Effector memory CD4-positive, alpha-beta T cell (primary cell): ENCODE data around the gene XYLT1.

Source experiments
- DNase-seq, 3 donors: peaks; one replicate each; pipeline ENCODE4 v3.0.0-alpha.2; 2020
- H3K27ac ChIP-seq: 2 replicates; pipeline ENCODE4 v1.7.0; 2013; ENCODE audit warnings: mild to moderate bottlenecking, low read length, moderate library complexity; ENCODE audit not compliant: insufficient read depth, poor library complexity, severe bottlenecking
- H3K27me3 ChIP-seq: replicated peaks from 2 replicates; pipeline ENCODE4 v1.7.0; 2013; ENCODE audit warnings: mild to moderate bottlenecking, low read length; ENCODE audit not compliant: insufficient read depth, control insufficient read depth, poor library complexity, severe bottlenecking
- H3K36me3 ChIP-seq: 2 replicates; pipeline ENCODE4 v1.7.0; 2013; ENCODE audit warnings: mild to moderate bottlenecking, low read length, moderate library complexity; ENCODE audit not compliant: control insufficient read depth, insufficient read depth
- H3K4me1 ChIP-seq: 2 replicates; pipeline ENCODE4 v1.7.0; 2013; ENCODE audit warnings: low read length, mild to moderate bottlenecking; ENCODE audit not compliant: control insufficient read depth, insufficient read depth, poor library complexity, severe bottlenecking
- H3K4me3 ChIP-seq: 2 replicates; pipeline ENCODE4 v1.7.0; 2013; ENCODE audit warnings: low read length, low read depth, mild to moderate bottlenecking; ENCODE audit not compliant: insufficient read depth, poor library complexity, severe bottlenecking
- H3K9me3 ChIP-seq: 2 replicates; pipeline ENCODE4 v1.7.0; 2013; ENCODE audit warnings: mild to moderate bottlenecking, low read length, moderate library complexity; ENCODE audit not compliant: control insufficient read depth

The XYLT1 gene

DNA sequence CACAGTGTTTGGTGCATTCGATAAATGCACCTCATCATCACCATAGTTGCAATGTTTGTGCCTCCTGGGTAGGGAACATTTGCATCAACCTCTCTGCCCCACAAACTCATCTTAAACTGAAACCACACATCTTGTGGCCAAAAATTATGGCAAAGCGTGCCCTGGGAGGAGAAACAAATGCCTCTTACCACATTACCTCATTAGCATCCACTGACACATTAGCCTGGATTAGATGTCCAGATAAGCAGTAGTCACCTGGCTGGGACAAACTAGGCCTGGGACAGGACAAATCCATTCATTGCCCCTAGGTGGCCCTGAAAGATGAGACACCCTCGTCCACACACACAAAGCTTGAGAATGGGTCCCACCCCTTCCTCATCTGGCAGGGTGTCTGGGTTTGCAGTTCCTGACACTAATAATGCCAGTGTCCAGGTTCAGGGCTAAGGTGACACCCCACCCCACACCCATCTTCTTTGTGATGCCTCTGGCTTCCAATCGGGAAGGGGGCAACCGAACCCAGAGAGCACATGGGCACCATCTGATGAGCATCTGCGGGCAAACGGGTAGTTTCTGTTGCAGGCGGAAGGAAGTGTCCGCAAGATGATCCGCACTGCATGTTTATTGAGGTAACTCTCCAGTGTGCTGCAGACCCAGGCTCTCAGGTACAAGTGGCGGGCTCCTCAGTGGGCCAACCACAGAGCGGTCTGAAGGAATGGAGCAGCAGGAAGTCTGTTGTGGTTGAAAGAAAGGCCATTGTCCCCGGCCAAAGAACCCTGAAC is 8.6 kb downstream of the XYLT1 start:
- H3K9me3 ChIP-seq: no peaks in the 10 kb centered on the region
- H3K4me3 ChIP-seq: no peak overlapping the region
- no peak overlapping the region for H3K27ac ChIP-seq
- no peaks in the 10 kb centered on the region for H3K36me3 ChIP-seq
- H3K27me3 ChIP-seq: no peaks in the 10 kb centered on the region
- DNase-seq: no peak
- peaks cover 5% of the 10 kb centered on the region for H3K4me1 ChIP-seq

DNA sequence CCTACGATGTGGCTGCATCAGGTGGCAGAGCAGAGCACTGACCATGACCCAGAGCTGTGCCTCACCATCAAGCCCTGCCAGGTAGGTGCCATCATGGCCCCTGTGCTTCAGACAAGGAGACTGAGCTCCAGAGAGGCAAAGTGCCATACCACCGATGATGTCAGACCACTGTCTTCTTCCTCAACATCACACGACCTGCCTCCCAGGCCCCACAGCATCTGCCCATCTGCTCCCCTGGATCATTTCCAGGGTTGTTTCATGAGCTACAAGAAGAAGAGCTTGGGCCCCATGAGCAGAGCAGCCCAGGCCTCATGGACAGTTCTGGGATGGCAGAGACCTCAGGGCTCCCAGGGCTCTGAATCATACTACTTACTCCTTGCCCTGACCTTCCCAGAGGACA is 9.9 kb downstream of the XYLT1 start:
- no peaks in the 10 kb centered on the region for H3K36me3 ChIP-seq
- H3K4me3 ChIP-seq: no peak overlapping the region
- no peak overlapping the region for H3K27ac ChIP-seq
- H3K4me1 ChIP-seq: peaks cover 5% of the 10 kb centered on the region
- no peaks in the 10 kb centered on the region for H3K9me3 ChIP-seq
- DNase-seq: no peak
- H3K27me3 ChIP-seq: no peaks in the 10 kb centered on the region

- no peak for DNase-seq
- no peaks in the 10 kb centered on the region for H3K9me3 ChIP-seq
- no peaks in the 10 kb centered on the region for H3K36me3 ChIP-seq
- peaks cover 5% of the 10 kb centered on the region for H3K4me1 ChIP-seq
- no peak overlapping the region for H3K27ac ChIP-seq
- no peak overlapping the region for H3K4me3 ChIP-seq
- H3K27me3 ChIP-seq: no peaks in the 10 kb centered on the region
Observed at GRCh38 chr16:17459903-17460521, 10.7 kb downstream of the XYLT1 start.

DNA sequence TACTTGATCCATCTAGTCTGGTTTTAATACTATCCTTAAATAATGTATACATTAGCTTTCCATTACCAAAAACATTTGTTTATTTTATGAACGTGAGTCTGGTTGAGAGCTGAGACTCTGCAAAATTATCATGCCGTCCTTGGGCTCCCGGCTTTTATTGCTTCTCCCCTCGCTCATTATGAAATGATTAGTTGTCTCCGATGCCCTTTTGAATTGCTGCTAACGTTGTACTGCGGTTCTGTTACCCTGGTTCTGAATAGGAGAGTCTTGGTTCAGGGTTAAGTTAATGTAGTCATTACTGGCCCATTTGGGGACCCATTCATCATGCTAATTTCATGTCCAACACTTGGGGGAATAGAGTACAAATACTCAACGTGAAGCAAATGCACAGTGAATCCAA is 12.8 kb downstream of the XYLT1 start:
- peaks cover 5% of the 10 kb centered on the region for H3K4me1 ChIP-seq
- no peak overlapping the region for H3K27ac ChIP-seq
- no peaks in the 10 kb centered on the region for H3K9me3 ChIP-seq
- no peaks in the 10 kb centered on the region for H3K36me3 ChIP-seq
- H3K27me3 ChIP-seq: no peaks in the 10 kb centered on the region
- H3K4me3 ChIP-seq: no peak overlapping the region
- DNase-seq: no peak

- no peaks in the 10 kb centered on the region for H3K9me3 ChIP-seq
- peaks cover 5% of the 10 kb centered on the region for H3K4me1 ChIP-seq
Observed at GRCh38 chr16:17457513-17457912, 13.2 kb downstream of the XYLT1 start.

GRCh38 chr16:17454162-17454730 is 16.5 kb downstream of the XYLT1 start:
- Histone ChIP-seq H3K27ac (no peak overlapping the region), H3K4me1 (peaks cover 8% of the 10 kb centered on the region), H3K36me3 (no peaks in the 10 kb centered on the region), H3K4me3 (no peak overlapping the region), H3K27me3 (no peaks in the 10 kb centered on the region), H3K9me3 (no peaks in the 10 kb centered on the region)
- no peak for DNase-seq

More at GRCh38 chr16:17457513-17457912, 13.2 kb downstream of the XYLT1 start:
- Histone ChIP-seq H3K4me3 (no peak overlapping the region), H3K27ac (no peak overlapping the region), H3K36me3 (no peaks in the 10 kb centered on the region), H3K27me3 (no peaks in the 10 kb centered on the region)
- no peak for DNase-seq

- no peaks in the 10 kb centered on the region for H3K36me3 ChIP-seq
Observed at GRCh38 chr16:17453364-17454038, 17.3 kb downstream of the XYLT1 start.

DNA sequence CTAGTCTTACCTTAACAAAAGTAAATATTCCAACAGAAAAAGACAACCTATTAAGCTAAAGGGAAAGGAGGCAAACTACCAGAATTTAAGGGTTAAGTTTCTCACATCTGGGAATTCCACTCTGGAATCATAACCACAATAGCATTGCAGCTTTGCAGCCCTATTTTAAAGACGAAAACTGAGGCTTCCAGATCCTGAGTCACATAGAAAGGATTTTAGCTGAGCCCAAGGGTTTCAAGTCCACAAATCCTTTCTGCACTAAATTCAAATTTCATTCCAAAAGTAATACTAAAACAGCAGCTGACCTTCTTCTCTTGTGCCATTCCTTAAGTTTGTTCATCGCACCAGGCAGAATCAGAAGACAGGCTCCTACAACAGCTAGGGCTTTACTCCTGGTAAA is 17.8 kb downstream of the XYLT1 start:
- Histone ChIP-seq H3K4me3 (no peak overlapping the region), H3K36me3 (no peaks in the 10 kb centered on the region), H3K4me1 (peaks cover 19% of the 10 kb centered on the region), H3K27ac (no peak overlapping the region), H3K9me3 (no peaks in the 10 kb centered on the region), H3K27me3 (no peaks in the 10 kb centered on the region)
- no peak for DNase-seq

More at GRCh38 chr16:17453364-17454038, 17.3 kb downstream of the XYLT1 start:
- no peak for DNase-seq
- H3K9me3 ChIP-seq: no peaks in the 10 kb centered on the region
- H3K27ac ChIP-seq: no peak overlapping the region
- H3K27me3 ChIP-seq: no peaks in the 10 kb centered on the region
- no peak overlapping the region for H3K4me3 ChIP-seq
- H3K4me1 ChIP-seq: peaks cover 16% of the 10 kb centered on the region

- H3K9me3 ChIP-seq: no peaks in the 10 kb centered on the region
Observed at GRCh38 chr16:17451843-17452242, 18.9 kb downstream of the XYLT1 start.

DNA sequence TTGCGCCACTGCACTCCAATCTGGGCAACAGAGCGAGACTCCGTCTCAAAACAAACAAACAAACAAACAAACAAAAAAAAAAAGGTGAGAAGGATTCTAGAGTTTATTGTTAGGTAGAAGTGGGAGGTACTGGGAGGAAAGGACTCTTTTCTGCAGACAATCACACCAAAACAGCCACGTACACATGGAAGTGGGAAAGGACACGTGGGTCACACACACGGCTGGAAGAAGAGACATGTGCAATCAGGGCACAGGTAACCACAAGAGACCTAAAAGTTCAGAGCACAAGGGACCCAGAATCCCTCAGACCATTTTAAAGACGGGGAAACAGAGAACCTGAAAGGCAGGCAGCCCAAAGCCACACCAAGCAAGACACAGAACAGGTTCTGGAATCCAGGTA is 20.5 kb downstream of the XYLT1 start:
- Histone ChIP-seq H3K36me3 (no peaks in the 10 kb centered on the region), H3K9me3 (no peaks in the 10 kb centered on the region), H3K4me3 (no peak overlapping the region), H3K27ac (no peak overlapping the region), H3K27me3 (no peaks in the 10 kb centered on the region), H3K4me1 (peaks cover 23% of the 10 kb centered on the region)
- no peak for DNase-seq

More at GRCh38 chr16:17451843-17452242, 18.9 kb downstream of the XYLT1 start:
- Histone ChIP-seq H3K36me3 (no peaks in the 10 kb centered on the region), H3K4me1 (peaks cover 23% of the 10 kb centered on the region), H3K27me3 (no peaks in the 10 kb centered on the region), H3K27ac (no peak overlapping the region), H3K4me3 (no peak overlapping the region)
- no peak for DNase-seq
